Measurements from ENCODE around the gene AQP7. TPM values are rescaled to one million over a fixed set of nuclear protein-coding genes. Genes with fewer than 3 reads are reported as not detected.
"Not testable (repeated sequence)": the region's sequence is repeated elsewhere in the genome, so short reads cannot be mapped to it uniquely, and the experiment has no call there.

AQP7 gene
- total and polyA plus RNA-seq, 7 experiments from 2014 or later: 0.32 to 1.9 (median 0.87) TPM; not detected in 1

DNA sequence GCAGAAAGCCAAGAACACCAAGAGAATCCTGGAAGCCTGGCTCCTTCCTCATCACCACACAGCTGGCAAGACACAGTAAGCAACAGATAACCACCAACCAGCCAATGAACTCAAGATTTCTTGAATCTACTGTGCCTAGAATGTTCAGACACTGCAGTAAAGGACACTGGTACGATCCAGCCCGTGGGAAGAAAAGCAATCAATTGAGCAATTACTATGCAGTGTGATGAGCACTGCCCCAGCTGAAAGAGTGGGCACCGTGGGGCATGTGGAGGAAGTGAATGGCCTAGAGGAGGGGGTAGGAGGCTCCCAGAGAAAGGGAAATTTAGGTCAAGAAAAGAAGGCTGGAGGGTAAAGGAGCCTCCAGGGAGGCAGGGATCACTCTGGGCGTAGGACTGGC lies 4.6 kb downstream of the AQP7 start:
- H3K27ac Mint-ChIP-seq; H3K9me3 Mint-ChIP-seq; H3K27me3 ChIP-seq (ENCODE audit: control insufficient read depth in 2 of 2, insufficient read depth in 2 of 2, low read length in 2 of 2); H3K4me1 Mint-ChIP-seq; H3K36me3 ChIP-seq (ENCODE audit: control insufficient read depth in 2 of 3, insufficient read depth in 3 of 3, low read length in 3 of 3); H3K4me3 Mint-ChIP-seq; H3K9me3 ChIP-seq (ENCODE audit: control insufficient read depth in 2 of 3, low read length in 3 of 3); intact Hi-C loops (cut with micrococcal nuclease); H3K4me1 ChIP-seq (ENCODE audit: control insufficient read depth in 2 of 2, insufficient read depth in 2 of 2, low read length in 2 of 2); H3K27ac ChIP-seq (ENCODE audit: low read depth, low read length); H3K27me3 Mint-ChIP-seq; H3K4me3 ChIP-seq (ENCODE audit: low read length); H3K36me3 Mint-ChIP-seq; ATAC-seq; POLR2A ChIA-PET; DNase-seq: not testable (repeated sequence)
- CTCF ChIA-PET: interaction anchor here (0.6 to 3.7 kb wide), 2 partner anchors 60 to 68 kb away, joined by 3 to 17 read pairs; no protein-coding TSS in a partner anchor

GRCh38 chr9:33395159-33395879 lies 7.0 kb downstream of the AQP7 start:
- CTCF ChIA-PET; H3K27me3 ChIP-seq (ENCODE audit: control insufficient read depth in 2 of 2, insufficient read depth in 2 of 2, low read length in 2 of 2); intact Hi-C loops (cut with micrococcal nuclease); H3K27ac Mint-ChIP-seq; H3K9me3 ChIP-seq (ENCODE audit: control insufficient read depth in 2 of 3, low read length in 3 of 3); H3K4me1 ChIP-seq (ENCODE audit: control insufficient read depth in 2 of 2, insufficient read depth in 2 of 2, low read length in 2 of 2); H3K4me1 Mint-ChIP-seq; POLR2A ChIA-PET; ATAC-seq; DNase-seq; H3K27ac ChIP-seq (ENCODE audit: low read depth, low read length); H3K36me3 ChIP-seq (ENCODE audit: control insufficient read depth in 2 of 3, insufficient read depth in 3 of 3, low read length in 3 of 3); H3K4me3 Mint-ChIP-seq; H3K9me3 Mint-ChIP-seq; H3K27me3 Mint-ChIP-seq; H3K4me3 ChIP-seq (ENCODE audit: low read length); H3K36me3 Mint-ChIP-seq: not testable (repeated sequence)

DNA sequence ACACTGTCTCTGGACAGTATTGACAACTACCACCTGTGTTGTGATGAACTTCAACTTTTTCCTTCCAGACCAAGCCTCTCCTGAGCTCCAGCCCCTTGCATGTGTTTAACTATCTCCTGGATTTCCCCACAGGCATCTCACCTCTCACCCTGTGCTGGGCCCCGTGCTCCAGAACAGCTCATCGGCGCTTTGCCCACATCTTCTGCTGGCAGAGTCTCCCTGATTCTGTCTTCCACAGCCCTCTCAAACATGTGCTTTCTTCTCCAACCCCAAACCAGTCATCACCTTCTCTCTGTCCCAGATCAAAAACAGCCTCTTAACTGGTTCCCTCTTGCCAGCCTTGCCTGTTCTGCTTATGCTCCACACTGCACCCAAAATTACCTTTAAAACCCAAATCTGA lies 8.4 kb downstream of the AQP7 start:
- H3K27me3 ChIP-seq (ENCODE audit: control insufficient read depth in 2 of 2, insufficient read depth in 2 of 2, low read length in 2 of 2); H3K9me3 Mint-ChIP-seq; POLR2A ChIA-PET; H3K9me3 ChIP-seq (ENCODE audit: control insufficient read depth in 2 of 3, low read length in 3 of 3); intact Hi-C loops (cut with micrococcal nuclease); H3K4me3 ChIP-seq (ENCODE audit: low read length); CTCF ChIA-PET; H3K27me3 Mint-ChIP-seq; DNase-seq; ATAC-seq; H3K36me3 Mint-ChIP-seq; H3K4me3 Mint-ChIP-seq; H3K36me3 ChIP-seq (ENCODE audit: control insufficient read depth in 2 of 3, insufficient read depth in 3 of 3, low read length in 3 of 3); H3K4me1 Mint-ChIP-seq; H3K27ac Mint-ChIP-seq; H3K27ac ChIP-seq (ENCODE audit: low read depth, low read length); H3K4me1 ChIP-seq (ENCODE audit: control insufficient read depth in 2 of 2, insufficient read depth in 2 of 2, low read length in 2 of 2): not testable (repeated sequence)

- H3K27me3 Mint-ChIP-seq: peaks cover 0 to 3% (median 0%) of the 10 kb centered on the region in 5 donors
- no peak for DNase-seq
These were observed 8.8 kb downstream of the AQP7 start for GRCh38 chr9:33393581-33393980.

DNA sequence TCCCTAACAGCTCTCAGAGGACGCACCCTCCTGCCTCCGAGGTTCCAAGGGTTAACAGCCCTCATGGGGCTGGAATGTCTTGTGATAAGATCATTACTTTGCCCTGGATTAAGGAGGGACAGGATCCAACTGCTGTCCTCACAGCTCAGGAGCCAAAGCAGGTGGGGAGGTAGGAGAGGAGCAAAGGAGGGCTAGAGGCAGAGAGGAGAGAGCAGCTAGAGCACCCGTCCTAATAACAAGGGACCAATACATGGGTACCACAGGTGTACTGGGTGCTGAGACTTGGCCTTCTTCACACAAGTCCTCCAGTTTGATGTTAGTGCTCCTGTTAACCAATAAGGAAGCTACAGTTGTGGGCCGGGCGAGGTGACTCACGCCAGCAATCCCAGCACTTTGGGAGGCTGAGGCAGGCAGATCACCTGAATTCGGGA lies 9.8 kb downstream of the AQP7 start:
- H3K27ac ChIP-seq (ENCODE audit: low read depth, low read length); H3K27me3 ChIP-seq (ENCODE audit: control insufficient read depth in 2 of 2, insufficient read depth in 2 of 2, low read length in 2 of 2); H3K36me3 ChIP-seq (ENCODE audit: control insufficient read depth in 2 of 3, insufficient read depth in 3 of 3, low read length in 3 of 3); H3K27me3 Mint-ChIP-seq; H3K4me3 Mint-ChIP-seq; H3K36me3 Mint-ChIP-seq; H3K9me3 ChIP-seq (ENCODE audit: control insufficient read depth in 2 of 3, low read length in 3 of 3); intact Hi-C loops (cut with micrococcal nuclease); ATAC-seq; H3K4me1 Mint-ChIP-seq; H3K9me3 Mint-ChIP-seq; DNase-seq; POLR2A ChIA-PET; H3K4me1 ChIP-seq (ENCODE audit: control insufficient read depth in 2 of 2, insufficient read depth in 2 of 2, low read length in 2 of 2); H3K4me3 ChIP-seq (ENCODE audit: low read length): not testable (repeated sequence)
- CTCF ChIA-PET: interaction anchor here (1.3 kb wide), 1 partner anchor 74 kb away, joined by 4 read pairs; no protein-coding TSS in a partner anchor
- peak overlapping the region in 1 of 9 donors; percentile 43 for H3K27ac Mint-ChIP-seq

More at GRCh38 chr9:33393581-33393980, 8.8 kb downstream of the AQP7 start:
- Histone ChIP-seq H3K27me3 (ENCODE audit: control insufficient read depth in 2 of 2, insufficient read depth in 2 of 2, low read length in 2 of 2) (no peaks in the 10 kb centered on the region), H3K27ac (ENCODE audit: low read depth, low read length) (no peak overlapping the region), H3K9me3 (ENCODE audit: control insufficient read depth in 2 of 3, low read length in 3 of 3) (no peaks in the 10 kb centered on the region), H3K4me1 (ENCODE audit: control insufficient read depth in 2 of 2, insufficient read depth in 2 of 2, low read length in 2 of 2) (no peaks in the 10 kb centered on the region), H3K4me3 (ENCODE audit: low read length) (no peak overlapping the region), H3K36me3 (ENCODE audit: control insufficient read depth in 2 of 3, insufficient read depth in 3 of 3, low read length in 3 of 3) (no peaks in the 10 kb centered on the region)
- no peaks in the 10 kb centered on the region for H3K36me3 Mint-ChIP-seq
- H3K4me3 Mint-ChIP-seq: no peak overlapping the region
- ChIA-PET POLR2A (no interaction called here), CTCF (interaction anchor here (1.3 kb wide), 1 partner anchor 73 kb away, joined by 4 read pairs; no protein-coding TSS in a partner anchor)
- ATAC-seq: no peak
- no peak overlapping the region for H3K27ac Mint-ChIP-seq
- H3K9me3 Mint-ChIP-seq: no peaks in the 10 kb centered on the region
- intact Hi-C loops (cut with micrococcal nuclease): no loop called here
- H3K4me1 Mint-ChIP-seq: no peaks in the 10 kb centered on the region

- H3K9me3 ChIP-seq (ENCODE audit: control insufficient read depth in 2 of 3, low read length in 3 of 3); intact Hi-C loops (cut with micrococcal nuclease); CTCF ChIA-PET; DNase-seq; POLR2A ChIA-PET; H3K4me1 ChIP-seq (ENCODE audit: control insufficient read depth in 2 of 2, insufficient read depth in 2 of 2, low read length in 2 of 2); H3K27me3 ChIP-seq (ENCODE audit: control insufficient read depth in 2 of 2, insufficient read depth in 2 of 2, low read length in 2 of 2); H3K27me3 Mint-ChIP-seq; H3K27ac ChIP-seq (ENCODE audit: low read depth, low read length); H3K4me3 Mint-ChIP-seq; H3K4me3 ChIP-seq (ENCODE audit: low read length); H3K27ac Mint-ChIP-seq; H3K9me3 Mint-ChIP-seq; ATAC-seq; H3K36me3 Mint-ChIP-seq; H3K4me1 Mint-ChIP-seq; H3K36me3 ChIP-seq (ENCODE audit: control insufficient read depth in 2 of 3, insufficient read depth in 3 of 3, low read length in 3 of 3): not testable (repeated sequence)
These were observed 11.1 kb downstream of the AQP7 start for GRCh38 chr9:33391111-33391771.

All from naive thymus-derived CD4-positive, alpha-beta T cell (primary cell).